Ovary (tissue), 9 donors: ENCODE measurements around the gene FMN1. TPM values are rescaled to one million over a fixed set of nuclear protein-coding genes. Genes with fewer than 3 reads are reported as not detected.

Source experiments
- DNase-seq, 5 donors: peaks; one replicate each; pipeline ENCODE4 v3.0.0-alpha.2; 2019 to 2020
- H3K27ac ChIP-seq, 2 donors: fragments of 200-600 bp; one replicate each; pipeline versions ENCODE4 v1.5.1 to v1.8.0; 2019 to 2022
- H3K27me3 ChIP-seq: fragments of 200-600 bp; one replicate; pipeline ENCODE4 v1.8.0; 2022
- H3K36me3 ChIP-seq: fragments of 200-600 bp; sonication (generic); one replicate; pipeline ENCODE4 v1.5.1; 2019
- H3K4me1 ChIP-seq: one replicate; pipeline ENCODE4 v1.8.1; 2013; ENCODE audit warnings: mild to moderate bottlenecking, moderate library complexity; ENCODE audit not compliant: insufficient read depth
- H3K4me3 ChIP-seq: fragments of 200-600 bp; sonication (generic); one replicate; pipeline ENCODE4 v1.5.1; 2017
- H3K9me3 ChIP-seq, 2 donors: fragments of 200-600 bp in 1 of 2; sonication (generic) in 1 of 2; one replicate each; pipeline versions ENCODE4 v1.5.1 to v1.8.1; 2013 to 2019; ENCODE audit warnings: mild to moderate bottlenecking in 1 of 2, moderate library complexity in 1 of 2
- CTCF ChIP-seq, 3 donors: fragments of 450-650 bp in 2 of 3; fragments of 200-600 bp in 1 of 3; IDR thresholded peaks; one replicate each; pipeline versions ENCODE4 v1.5.1 to v1.8.0; 2016 to 2022; ENCODE audit warnings: antibody characterized with exemption in 3 of 3, mild to moderate bottlenecking in 1 of 3
- EP300 ChIP-seq: sonication (generic); formaldehyde crosslinking; IDR thresholded peaks from one replicate; pipeline ENCODE4 v1.6.1; 2017; ENCODE audit warnings: antibody characterized with exemption
- POLR2A ChIP-seq: fragments of 450-650 bp; IDR thresholded peaks from one replicate; pipeline ENCODE4 v1.6.1; 2017; ENCODE audit warnings: antibody characterized with exemption, mild to moderate bottlenecking, moderate library complexity
- WGBS, 3 donors: extraction: QIAGEN DNeasy Blood & Tissue Kit in 1 of 3; methylation state at CpG; one replicate each; pipeline versions ENCODE4 v1.1.5 to v1.1.7; 2013 to 2017; 5-methylcytosine and 5-hydroxymethylcytosine counted together
- intact Hi-C, 4 donors: fragments of 100-400 bp; cut with DNase I; formaldehyde crosslinking; loops; one replicate each; pipeline versions ENCODE4 v1.11.0 to v1.15.1; 2022 to 2023
- polyA plus RNA-seq, 2 donors: library from polyadenylated mRNA; stranded (reverse); fragments of 200-250 nt in 1 of 2; fragments of 350-450 nt in 1 of 2; fragmentation: Illumina TruSeq in 1 of 2; extraction: RNeasy Lipid Tissue Mini Kit (QIAGEN cat#74804) in 1 of 2; gene quantifications; one replicate each; pipeline ENCODE4 v1.2.3, GENCODE V29; 2013 to 2014
- total RNA-seq, 7 donors: library from RNA; depleted of rRNA in 2 of 7; stranded (reverse); fragments of >200 nt in 2 of 7; fragmentation: NEBNext Ultra II Directional in 3 of 7; extraction: Animal tissue kit (Norgen Biotek cat#: 25700) in 3 of 7; gene quantifications; one replicate each; pipeline versions ENCODE4 v1.1.0 to v1.2.4, GENCODE V29; 2016 to 2023
- donor health status: DM: no; HTN: no; CAD: no; lungs with moderate emphysema.
- donor health status: DM: no; HTN: no; CAD: no.
- donor health status: Bipolar disorder and iron deficiency.
- donor health status: DM: yes; HTN: yes; CAD: no.
- donor health status: DM: no; HTN: no; CAD: no.
- donor health status: DM: yes; HTN: yes; CAD: no.

FMN1 gene
- total and polyA plus RNA-seq, 9 donors: 0.13 to 16.9 (median 2.6) TPM

GRCh38 chr15:33027306-33028035 lies 167.0 kb downstream of the FMN1 start:
- no peaks in the 10 kb centered on the region for H3K4me1 ChIP-seq
- intact Hi-C loops: no loop called here
- H3K4me3 ChIP-seq: no peak overlapping the region
- DNase-seq: no peak
- no peak overlapping the region for H3K27ac ChIP-seq
- no peaks in the 10 kb centered on the region for H3K27me3 ChIP-seq
- WGBS, 3 donors: 63 to 77% (median 76%) methylated on average over 7 of the region's 7 CpGs
- H3K36me3 ChIP-seq: no peaks in the 10 kb centered on the region
- TF ChIP-seq EP300 (no peak), POLR2A (no peak), CTCF (IDR thresholded peaks at IDR 0.05) (no peak)
- H3K9me3 ChIP-seq: no peaks in the 10 kb centered on the region

- H3K27ac ChIP-seq: no peak overlapping the region
- no peaks in the 10 kb centered on the region for H3K4me1 ChIP-seq
- DNase-seq: no peak
- TF ChIP-seq EP300: no peak
- TF ChIP-seq POLR2A: no peak
- no peak for TF ChIP-seq CTCF (IDR thresholded peaks at IDR 0.05)
- H3K9me3 ChIP-seq: no peaks in the 10 kb centered on the region
- no peaks in the 10 kb centered on the region for H3K27me3 ChIP-seq
- H3K4me3 ChIP-seq: no peak overlapping the region
- WGBS, 3 donors: 5 to 15% (median 11%) methylated on average over 2 of the region's 2 CpGs
- intact Hi-C loops: no loop called here
- H3K36me3 ChIP-seq: no peaks in the 10 kb centered on the region
Observed at GRCh38 chr15:33026614-33027013, 167.9 kb downstream of the FMN1 start.

GRCh38 chr15:33022629-33023028 lies 171.9 kb downstream of the FMN1 start:
- no peaks in the 10 kb centered on the region for H3K36me3 ChIP-seq
- DNase-seq: no peak
- H3K27me3 ChIP-seq: no peaks in the 10 kb centered on the region
- no peak overlapping the region for H3K4me3 ChIP-seq
- WGBS, 3 donors: 61 to 66% (median 62%) methylated on average over 2 of the region's 2 CpGs
- no peak overlapping the region for H3K27ac ChIP-seq
- H3K9me3 ChIP-seq: no peaks in the 10 kb centered on the region
- intact Hi-C loops: no loop called here
- TF ChIP-seq POLR2A (no peak), EP300 (no peak), CTCF (IDR thresholded peaks at IDR 0.05) (no peak)
- H3K4me1 ChIP-seq: no peaks in the 10 kb centered on the region

GRCh38 chr15:33021806-33022389 lies 172.6 kb downstream of the FMN1 start:
- Histone ChIP-seq H3K9me3 (no peaks in the 10 kb centered on the region), H3K36me3 (no peaks in the 10 kb centered on the region), H3K27me3 (no peaks in the 10 kb centered on the region), H3K27ac (no peak overlapping the region), H3K4me1 (no peaks in the 10 kb centered on the region), H3K4me3 (no peak overlapping the region)
- intact Hi-C loops: no loop called here
- no peak for TF ChIP-seq POLR2A
- no peak for TF ChIP-seq EP300
- no peak for TF ChIP-seq CTCF (IDR thresholded peaks at IDR 0.05)
- WGBS, 3 donors: 11 to 26% (median 22%) methylated on average over 4 of the region's 4 CpGs
- DNase-seq: no peak
